ENCODE results near the gene NR2F1.

The NR2F1 gene

DNA sequence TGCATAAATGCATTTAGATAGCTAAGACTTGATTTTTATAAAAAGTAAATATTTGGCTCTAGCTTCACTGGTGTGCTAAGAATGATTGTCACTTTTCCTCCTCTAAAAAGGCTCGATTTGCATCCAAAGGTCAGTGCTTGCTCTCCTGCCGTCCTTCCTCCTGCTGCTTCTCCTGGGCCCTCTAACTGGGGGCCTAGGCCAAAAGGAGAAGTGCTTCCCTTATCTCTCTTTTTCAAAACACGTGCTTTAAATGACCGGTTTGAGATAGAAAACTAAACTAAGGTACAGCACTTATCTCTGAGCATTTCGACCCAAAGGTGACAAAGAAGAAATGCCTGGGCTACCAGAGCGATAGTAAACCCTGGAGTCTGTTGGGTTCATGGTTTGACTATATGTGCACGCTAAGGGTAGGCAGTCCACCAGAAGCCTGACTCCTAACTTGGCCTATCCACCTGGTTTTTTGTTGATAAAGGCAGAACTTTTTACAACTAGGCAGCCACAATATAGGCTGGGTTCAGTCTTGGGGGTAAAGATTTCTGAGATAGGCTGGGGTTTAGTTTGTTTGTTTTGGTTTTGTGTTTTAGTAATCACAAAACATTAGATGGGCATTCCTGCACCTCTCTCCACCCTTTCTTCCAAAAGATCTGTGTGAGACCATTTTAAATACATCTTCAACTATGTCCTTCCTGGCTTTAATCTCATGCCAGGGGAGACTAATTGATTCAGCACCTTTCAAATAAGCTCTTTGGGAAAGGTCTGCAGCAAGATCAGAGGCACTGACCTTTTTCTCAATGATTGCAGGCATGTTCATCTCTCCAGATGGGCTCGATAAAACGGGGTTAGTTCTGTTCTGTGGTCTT is 5.8 kb upstream of the NR2F1 start:
- no peak for DNase-seq (ENCODE audit: low read depth, low spot score)
- no peak overlapping the region for H3K27ac ChIP-seq

DNA sequence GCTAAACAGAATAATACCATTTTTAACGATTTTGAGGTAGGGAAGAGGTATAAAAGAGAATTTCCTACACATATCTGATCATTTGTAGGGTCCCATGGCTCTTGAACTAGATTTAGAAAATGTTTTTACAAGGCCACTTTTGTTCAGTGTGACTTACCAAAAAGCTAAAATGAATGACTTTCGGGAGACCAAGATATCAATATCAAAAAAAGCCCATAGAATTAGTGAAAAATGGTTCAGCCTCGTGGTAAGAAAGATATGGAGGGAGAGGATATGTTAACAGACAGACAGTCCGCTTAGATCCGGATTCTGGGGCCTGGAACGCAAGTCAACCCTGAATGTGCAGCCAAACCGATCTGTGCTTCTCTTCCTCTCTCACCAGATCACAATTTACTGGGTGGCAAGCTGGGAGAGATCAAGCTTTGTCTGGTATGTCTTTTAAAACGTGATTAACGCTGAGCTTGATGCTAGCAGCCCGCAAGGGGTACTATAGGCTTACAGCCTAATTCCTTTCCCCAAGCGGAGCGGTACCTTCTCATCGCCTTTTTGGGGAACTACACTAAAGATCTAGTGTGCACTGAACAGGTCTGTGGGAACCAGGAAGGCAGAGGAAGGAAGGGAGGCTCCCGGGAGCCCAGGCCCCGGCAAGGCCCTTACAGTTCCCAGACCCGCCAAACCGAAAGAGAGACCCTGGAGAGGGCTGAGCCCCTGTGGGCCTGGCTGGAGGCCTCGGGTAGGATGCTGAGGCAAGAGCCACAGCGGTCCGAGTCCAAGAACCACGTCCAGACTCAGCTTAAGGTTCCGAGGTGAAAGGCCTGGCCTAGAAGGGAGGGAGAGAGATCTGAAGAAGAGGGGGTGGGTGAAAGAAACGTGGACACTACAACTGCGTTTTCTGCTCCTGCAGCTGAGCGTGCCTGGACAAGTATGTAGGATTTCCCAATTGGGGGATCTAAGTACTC is 4.9 kb upstream of the NR2F1 start:
- H3K27ac ChIP-seq: no peak overlapping the region
- no peak for DNase-seq (ENCODE audit: low read depth, low spot score)

GRCh38 chr5:93578813-93579691 is 4.0 kb upstream of the NR2F1 start:
- no peak overlapping the region for H3K27ac ChIP-seq
- no peak for DNase-seq (ENCODE audit: low read depth, low spot score)

GRCh38 chr5:93579692-93580062 is 3.3 kb upstream of the NR2F1 start:
- no peak for DNase-seq (ENCODE audit: low read depth, low spot score)
- no peak overlapping the region for H3K27ac ChIP-seq

- no peak overlapping the region for H3K27ac ChIP-seq
- DNase-seq (ENCODE audit: low read depth, low spot score): no peak
Measured at GRCh38 chr5:93580063-93580926, 2.7 kb upstream of the NR2F1 start.

GRCh38 chr5:93580927-93581445 is 2.0 kb upstream of the NR2F1 start, which contains the start of gene NR2F1-AS1:
Gene NR2F1-AS1, minus strand, starts transcription at chr5:93581219.
- no peak within 1 kb of the TSS for H3K27ac ChIP-seq
- no peak for DNase-seq (ENCODE audit: low read depth, low spot score)

- no peak for DNase-seq (ENCODE audit: low read depth, low spot score)
- no peak overlapping the region for H3K27ac ChIP-seq
Measured at GRCh38 chr5:93582167-93582462, 907 bp upstream of the NR2F1 start.

GRCh38 chr5:93583439-93583767 is 381 bp downstream of the NR2F1 start:
- H3K27ac ChIP-seq: no peak overlapping the region
- no peak for DNase-seq (ENCODE audit: low read depth, low spot score)

DNA sequence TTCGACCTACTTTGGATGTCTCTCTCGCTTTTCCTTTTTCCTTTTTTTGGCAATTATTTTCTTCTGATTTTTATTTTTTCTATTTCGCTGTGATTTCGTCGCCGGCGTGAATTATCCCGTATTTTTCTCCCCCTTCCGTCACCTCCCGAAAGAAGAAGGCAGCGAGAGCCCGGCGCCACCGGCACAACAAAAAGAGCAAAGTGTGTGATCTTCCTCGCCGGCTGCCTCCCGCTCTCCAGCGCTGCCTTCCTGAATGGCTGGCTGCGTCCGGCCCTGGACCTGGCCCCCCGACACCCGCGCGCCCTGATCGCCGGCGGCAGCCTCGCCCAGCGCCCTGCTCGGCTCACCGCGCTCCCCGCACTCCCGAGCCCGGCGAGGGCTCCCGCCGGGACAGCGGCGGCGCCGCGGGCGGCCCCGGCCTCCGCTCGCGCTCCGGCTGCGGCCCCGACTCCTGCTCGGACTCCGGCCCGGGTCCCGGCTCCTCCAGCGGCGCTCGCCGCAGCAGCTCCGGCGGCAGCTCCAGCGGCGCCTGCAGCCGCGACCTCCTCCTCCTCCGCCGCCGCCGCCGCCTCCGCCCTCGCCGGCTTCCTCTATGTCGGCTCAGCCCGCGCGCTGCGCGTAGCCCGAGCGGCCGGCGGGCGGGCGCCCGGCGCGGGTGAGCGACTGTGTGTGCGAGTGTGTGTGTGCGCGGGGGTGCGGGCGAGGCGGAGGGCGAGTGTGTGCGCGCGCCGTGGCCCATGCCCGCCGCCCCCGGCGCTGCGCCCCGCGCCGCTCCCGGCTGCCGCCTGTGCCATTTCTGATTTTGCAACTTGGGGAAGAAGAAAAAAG is 960 bp downstream of the NR2F1 start:
- no peak overlapping the region for H3K27ac ChIP-seq

GRCh38 chr5:93584596-93585040 is 1.6 kb downstream of the NR2F1 start:
- DNase-seq (ENCODE audit: low read depth, low spot score): no peak
- H3K27ac ChIP-seq: no peak overlapping the region

More for the DNA sequence above, 960 bp downstream of the NR2F1 start:
- no peak for DNase-seq (ENCODE audit: low read depth, low spot score)

GRCh38 chr5:93585041-93585766 is 2.2 kb downstream of the NR2F1 start:
- no peak overlapping the region for H3K27ac ChIP-seq
- DNase-seq (ENCODE audit: low read depth, low spot score): no peak

DNA sequence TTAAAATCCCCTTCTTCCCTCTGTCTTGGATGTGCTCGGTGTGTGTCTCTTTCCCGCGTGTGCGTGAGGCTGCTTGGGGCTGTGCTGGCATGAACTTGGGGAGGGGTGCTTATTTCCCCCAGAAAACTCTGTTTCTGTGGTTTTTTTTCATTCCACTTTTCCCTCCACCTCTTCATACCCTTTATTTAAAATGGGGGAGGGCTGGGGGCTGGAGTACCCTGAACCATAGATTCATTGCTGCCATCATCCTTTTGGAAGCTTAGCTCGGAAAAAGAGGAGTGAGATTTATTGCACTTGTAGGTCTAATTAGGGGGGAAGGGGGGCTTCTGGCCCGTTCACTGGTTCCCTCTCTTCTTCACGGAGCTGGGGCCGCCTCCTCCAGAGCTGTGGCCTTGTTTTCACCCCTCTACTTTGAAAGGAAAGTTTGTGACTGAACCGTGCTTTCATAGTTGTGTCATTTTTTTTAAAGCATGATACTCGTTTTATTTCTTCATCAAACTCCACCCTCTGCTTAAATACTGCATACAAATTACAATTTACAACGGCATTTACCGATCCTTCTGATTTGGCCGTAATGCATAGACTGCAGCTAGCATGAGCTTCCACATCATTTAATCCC is 2.9 kb downstream of the NR2F1 start:
- H3K27ac ChIP-seq: no peak overlapping the region
- DNase-seq (ENCODE audit: low read depth, low spot score): no peak

DNA sequence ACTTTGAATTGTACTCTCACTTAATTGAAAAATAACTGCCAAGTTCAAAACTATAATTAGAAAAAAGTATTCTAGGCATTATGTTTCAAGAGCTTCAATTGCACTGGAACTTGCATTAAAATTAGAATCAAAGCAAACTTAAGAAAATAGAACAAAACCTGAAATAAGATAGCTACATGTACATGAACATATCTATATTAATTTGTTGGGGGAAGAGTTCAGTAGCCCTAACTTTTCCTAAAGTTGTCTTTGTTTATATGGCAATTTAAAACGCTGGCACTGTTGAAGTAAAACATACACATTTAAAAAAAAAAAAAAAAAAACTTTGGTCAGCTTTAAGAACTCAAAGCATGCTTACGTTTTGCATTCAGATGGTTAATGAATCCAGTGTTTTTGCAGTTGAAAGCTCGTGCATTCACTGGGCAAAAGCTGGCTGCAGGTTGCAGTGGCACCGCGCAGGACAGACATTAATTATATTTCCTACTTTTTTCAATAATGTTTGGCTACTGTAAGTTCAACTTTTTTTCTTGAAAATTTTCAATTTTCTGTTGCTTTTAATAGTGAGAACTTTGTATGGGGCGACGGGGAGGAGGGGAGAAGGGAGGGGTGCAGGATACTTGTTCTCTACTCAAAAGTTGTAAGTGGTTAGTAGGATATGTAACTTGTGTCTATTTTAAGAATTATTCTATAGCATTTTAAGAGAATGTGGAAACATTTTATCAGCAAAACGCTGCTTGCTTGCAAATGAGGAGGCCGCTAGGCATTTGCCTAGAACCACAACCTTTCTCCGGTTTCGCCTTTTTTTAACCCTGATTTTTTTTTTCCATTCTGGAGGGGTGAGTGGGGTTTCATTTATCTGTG is 3.9 kb downstream of the NR2F1 start:
- no peak for DNase-seq (ENCODE audit: low read depth, low spot score)
- no peak overlapping the region for H3K27ac ChIP-seq

DNA sequence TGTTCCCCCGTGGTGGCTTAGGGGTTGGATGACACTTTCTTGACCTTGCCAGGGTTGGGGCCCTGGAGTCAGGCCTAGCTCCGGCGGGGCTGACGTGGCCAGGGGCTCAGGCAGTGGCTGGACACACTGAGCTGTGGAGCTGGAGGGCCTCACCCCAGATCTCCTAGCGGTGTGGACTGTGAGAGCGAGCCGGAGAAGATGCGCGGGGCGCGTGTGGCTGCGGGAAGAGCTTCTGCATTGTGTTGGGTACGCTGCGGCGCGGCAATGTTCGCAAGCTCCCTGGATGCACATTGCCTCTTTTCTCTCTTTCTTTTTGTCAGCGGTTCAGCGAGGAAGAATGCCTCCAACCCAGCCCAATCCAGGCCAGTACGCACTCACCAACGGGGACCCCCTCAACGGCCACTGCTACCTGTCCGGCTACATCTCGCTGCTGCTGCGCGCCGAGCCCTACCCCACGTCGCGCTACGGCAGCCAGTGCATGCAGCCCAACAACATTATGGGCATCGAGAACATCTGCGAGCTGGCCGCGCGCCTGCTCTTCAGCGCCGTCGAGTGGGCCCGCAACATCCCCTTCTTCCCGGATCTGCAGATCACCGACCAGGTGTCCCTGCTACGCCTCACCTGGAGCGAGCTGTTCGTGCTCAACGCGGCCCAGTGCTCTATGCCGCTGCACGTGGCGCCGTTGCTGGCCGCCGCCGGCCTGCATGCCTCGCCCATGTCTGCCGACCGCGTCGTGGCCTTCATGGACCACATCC is 4.8 kb downstream of the NR2F1 start:
- no peak for DNase-seq (ENCODE audit: low read depth, low spot score)
- no peak overlapping the region for H3K27ac ChIP-seq

GRCh38 chr5:93588352-93589151 is 5.5 kb downstream of the NR2F1 start:
- no peak overlapping the region for H3K27ac ChIP-seq
- DNase-seq (ENCODE audit: low read depth, low spot score): no peak
